Left lung (tissue), 10 donors: Measurements from ENCODE around the gene UCHL1. TPM values are rescaled to one million over a fixed set of nuclear protein-coding genes. Genes with fewer than 3 reads are reported as not detected.

Experiments
- ATAC-seq: fragments of 200-7000 bp; cut with Tn5 transposase; one replicate; pipeline ENCODE4 v1.9.1; 2020; ENCODE audit warnings: moderate library complexity
- DNase-seq, 4 donors: peaks; one replicate each; pipeline ENCODE4 v3.0.0-alpha.2; 2013 to 2020
- H3K27ac ChIP-seq, 2 donors: fragments of 200-600 bp; sonication (generic) in 1 of 2; one replicate each; pipeline versions ENCODE4 v1.5.0 to v1.8.0; 2020 to 2021
- H3K27me3 ChIP-seq, 2 donors: fragments of 200-600 bp; sonication (generic) in 1 of 2; one replicate each; pipeline versions ENCODE4 v1.5.0 to v1.8.0; 2020 to 2021
- H3K36me3 ChIP-seq, 2 donors: fragments of 200-600 bp; sonication (generic) in 1 of 2; one replicate each; pipeline versions ENCODE4 v1.5.0 to v1.8.0; 2020 to 2021
- H3K4me1 ChIP-seq, 2 donors: fragments of 200-600 bp; one replicate each; pipeline ENCODE4 v1.8.0; 2021
- H3K4me3 ChIP-seq, 2 donors: fragments of 200-600 bp; sonication (generic) in 1 of 2; one replicate each; pipeline versions ENCODE4 v1.5.0 to v1.8.0; 2020 to 2021; ENCODE audit warnings: mild to moderate bottlenecking in 1 of 2
- H3K9me3 ChIP-seq, 2 donors: fragments of 200-600 bp; sonication (generic) in 1 of 2; one replicate each; pipeline versions ENCODE4 v1.5.0 to v1.8.0; 2020 to 2021
- CTCF ChIP-seq, 2 donors: fragments of 200-600 bp; sonication (generic) in 1 of 2; IDR thresholded peaks; one replicate each; pipeline versions ENCODE4 v1.5.0 to v1.8.0; 2021; ENCODE audit warnings: antibody characterized with exemption in 2 of 2
- intact Hi-C, 2 donors: fragments of 100-400 bp; cut with DNase I; formaldehyde crosslinking; loops; one replicate each; pipeline versions ENCODE4 v1.11.2 to v1.14.2; 2022
- polyA plus RNA-seq, 6 donors: library from polyadenylated mRNA; unstranded; fragments of 120-200 nt; gene quantifications; one replicate each; pipeline ENCODE4 v1.2.1, GENCODE V29; 2013; ENCODE audit not compliant: insufficient read length in 6 of 6
- total RNA-seq, 2 donors: library from RNA; stranded (reverse); fragmentation: NEBNext Ultra II Directional; extraction: Animal tissue kit (Norgen Biotek cat#: 25700); gene quantifications; one replicate each; pipeline ENCODE4 v1.2.1, GENCODE V29; 2021
- donor health status: DM: no; HTN: yes; CAD: no.
- donor health status: DM: no; HTN: no; CAD: no.

Gene UCHL1
- total and polyA plus RNA-seq, 8 donors: 12.3 to 31.6 (median 16.4) TPM

- peaks cover 23 to 46% of the 10 kb centered on the region in 2 donors for H3K27me3 ChIP-seq
- ATAC-seq: no peak
Observed at GRCh38 chr4:41260116-41260733, 3.5 kb downstream of the UCHL1 start.

DNA sequence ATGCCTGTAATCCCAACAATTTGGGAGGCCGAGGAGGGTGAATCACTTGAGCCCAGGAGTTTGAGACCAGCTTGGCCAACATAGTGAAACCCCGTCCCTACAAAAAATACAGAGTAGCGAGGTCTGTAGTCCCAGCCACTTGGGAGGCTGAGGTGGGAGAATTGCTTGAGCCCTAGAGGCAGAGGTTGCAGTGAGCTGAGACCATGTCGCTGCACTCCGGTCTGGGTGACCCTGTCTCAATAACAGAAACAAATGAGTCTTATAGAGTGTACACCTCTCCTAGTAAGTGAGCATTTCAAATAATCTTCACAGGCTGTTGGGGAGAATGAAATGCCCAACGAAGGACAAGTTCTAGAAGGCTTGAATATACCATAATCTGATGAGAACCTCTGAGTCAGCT, 5.5 kb downstream of the UCHL1 start:
- intact Hi-C loops: no loop called here
- peaks cover 7 to 8% of the 10 kb centered on the region in 2 donors for H3K4me1 ChIP-seq
- no peak for TF ChIP-seq CTCF (IDR thresholded peaks at IDR 0.05)
- no peak overlapping the region for H3K27ac ChIP-seq
- peaks cover 9 to 26% of the 10 kb centered on the region in 2 donors for H3K27me3 ChIP-seq
- H3K4me3 ChIP-seq: no peak overlapping the region
- no peak for ATAC-seq
- no peaks in the 10 kb centered on the region for H3K9me3 ChIP-seq
- no peak for DNase-seq
- no peaks in the 10 kb centered on the region for H3K36me3 ChIP-seq

More at GRCh38 chr4:41260116-41260733, 3.5 kb downstream of the UCHL1 start:
- H3K4me1 ChIP-seq: peaks cover 12 to 16% of the 10 kb centered on the region in 2 donors
- H3K27ac ChIP-seq: no peak overlapping the region
- no peaks in the 10 kb centered on the region for H3K36me3 ChIP-seq
- H3K9me3 ChIP-seq: no peaks in the 10 kb centered on the region
- no peak overlapping the region for H3K4me3 ChIP-seq
- intact Hi-C loops: no loop called here
- no peak for TF ChIP-seq CTCF (IDR thresholded peaks at IDR 0.05)
- no peak for DNase-seq

GRCh38 chr4:41264212-41264611, 7.5 kb downstream of the UCHL1 start:
- DNase-seq: no peak
- H3K9me3 ChIP-seq: no peaks in the 10 kb centered on the region
- no peak overlapping the region for H3K4me3 ChIP-seq
- H3K4me1 ChIP-seq: no peaks in the 10 kb centered on the region
- no peaks in the 10 kb centered on the region for H3K36me3 ChIP-seq
- ATAC-seq: no peak
- H3K27me3 ChIP-seq: peaks cover 0 to 6% of the 10 kb centered on the region in 2 donors
- TF ChIP-seq CTCF (IDR thresholded peaks at IDR 0.05): no peak
- H3K27ac ChIP-seq: no peak overlapping the region
- intact Hi-C loops: no loop called here

- intact Hi-C loops: no loop called here
- Histone ChIP-seq H3K36me3 (no peaks in the 10 kb centered on the region), H3K4me3 (no peak overlapping the region), H3K4me1 (no peaks in the 10 kb centered on the region), H3K27ac (no peak overlapping the region), H3K9me3 (no peaks in the 10 kb centered on the region), H3K27me3 (no peaks in the 10 kb centered on the region)
- DNase-seq (no peak), ATAC-seq (no peak)
- TF ChIP-seq CTCF (IDR thresholded peaks at IDR 0.05): no peak
Observed at GRCh38 chr4:41267997-41268396, 11.3 kb downstream of the UCHL1 start.

DNA sequence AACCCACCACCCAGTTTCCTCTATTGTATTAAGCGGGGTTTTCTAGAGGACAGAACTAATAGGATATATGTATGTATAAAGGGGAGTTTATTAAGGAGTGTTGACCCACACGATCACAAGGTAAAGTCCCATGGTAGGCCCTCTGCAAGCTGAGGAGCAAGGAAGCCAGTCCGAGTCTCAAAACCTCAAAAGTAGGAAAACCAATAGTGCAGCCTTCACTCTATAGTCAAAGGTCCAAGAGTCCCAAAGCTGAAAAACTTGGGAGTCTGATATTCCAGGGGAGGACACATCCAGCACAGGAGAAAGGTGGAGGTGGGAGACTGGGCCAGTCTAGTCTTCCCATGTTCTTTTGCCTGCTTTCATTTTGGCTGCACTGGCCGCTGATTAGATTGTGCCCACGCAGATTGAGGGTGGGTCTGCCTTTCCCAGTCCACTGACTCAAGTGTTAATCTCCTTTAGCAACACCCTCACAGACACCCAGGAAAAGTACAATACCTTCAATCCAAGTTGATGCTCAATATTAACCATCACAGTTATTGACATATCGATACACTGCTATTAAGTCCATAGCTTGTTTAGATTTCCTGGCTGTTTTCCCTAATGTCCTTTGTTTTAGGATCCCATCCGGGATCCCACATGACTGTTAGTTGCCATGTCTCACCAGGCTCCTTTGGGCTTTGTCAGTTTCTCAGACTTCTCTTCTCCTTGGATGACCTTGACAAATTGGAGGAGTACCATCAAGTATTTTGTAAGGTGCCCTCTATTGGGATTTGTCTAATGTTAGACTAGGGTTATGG, 12.2 kb downstream of the UCHL1 start:
- H3K4me3 ChIP-seq: no peak overlapping the region
- H3K27me3 ChIP-seq: no peaks in the 10 kb centered on the region
- no peaks in the 10 kb centered on the region for H3K36me3 ChIP-seq
- intact Hi-C loops: no loop called here
- ATAC-seq: no peak
- DNase-seq: no peak
- H3K4me1 ChIP-seq: no peaks in the 10 kb centered on the region
- H3K27ac ChIP-seq: no peak overlapping the region
- no peaks in the 10 kb centered on the region for H3K9me3 ChIP-seq
- no peak for TF ChIP-seq CTCF (IDR thresholded peaks at IDR 0.05)
